Stomach (tissue), 9 donors: ENCODE results near the gene ERC2. TPM values are rescaled to one million over a fixed set of nuclear protein-coding genes. Genes with fewer than 3 reads are reported as not detected.

Source experiments
- DNase-seq, 2 donors: peaks; one replicate each; pipeline versions ENCODE4 v3.0.0 to v3.0.0-alpha.2; 2013 to 2019
- H3K27ac ChIP-seq, 5 donors: fragments of 200-600 bp in 4 of 5; sonication (generic) in 4 of 5; one replicate each; pipeline ENCODE4 v1.5.1; 2013 to 2019; ENCODE audit warnings: mild to moderate bottlenecking in 1 of 5, moderate library complexity in 1 of 5
- H3K27me3 ChIP-seq, 3 donors: fragments of 200-600 bp; sonication (generic); one replicate each; pipeline ENCODE4 v1.5.1; 2017 to 2019; ENCODE audit warnings: mixed run types in 1 of 3
- H3K36me3 ChIP-seq, 4 donors: fragments of 200-600 bp; sonication (generic); 1 replicate in 3 of 4; 2 replicates in 1 of 4; pipeline ENCODE4 v1.5.1; 2016 to 2019
- H3K4me1 ChIP-seq, 4 donors: fragments of 200-600 bp; sonication (generic); one replicate each; pipeline ENCODE4 v1.5.1; 2016 to 2019
- H3K4me3 ChIP-seq, 4 donors: fragments of 200-600 bp; sonication (generic) in 3 of 4; one replicate each; pipeline ENCODE4 v1.5.1; 2016 to 2019; ENCODE audit warnings: mild to moderate bottlenecking in 1 of 4
- H3K9me3 ChIP-seq, 4 donors: fragments of 200-600 bp; sonication (generic); one replicate each; pipeline ENCODE4 v1.5.1; 2016 to 2019
- EP300 ChIP-seq: sonication (generic); formaldehyde crosslinking; IDR thresholded peaks from one replicate; pipeline ENCODE4 v1.6.1; 2017; ENCODE audit warnings: antibody characterized with exemption
- POLR2A ChIP-seq, 4 donors: fragments of 450-650 bp; IDR thresholded peaks; one replicate each; pipeline ENCODE4 v1.6.1; 2016; ENCODE audit warnings: antibody characterized with exemption in 4 of 4, control low read depth in 2 of 4, mild to moderate bottlenecking in 1 of 4, moderate library complexity in 1 of 4
- POLR2AphosphoS5 ChIP-seq, 3 donors: sonication (generic); formaldehyde crosslinking; IDR thresholded peaks; one replicate each; pipeline ENCODE4 v1.6.1; 2016; ENCODE audit warnings: antibody characterized with exemption in 3 of 3
- WGBS, 5 donors: extraction: QIAGEN DNeasy Blood & Tissue Kit in 3 of 5; methylation state at CpG; one replicate each; pipeline versions ENCODE4 v1.1.5 to v1.1.7; 2013 to 2018; 5-methylcytosine and 5-hydroxymethylcytosine counted together
- intact Hi-C: fragments of 100-400 bp; cut with DNase I; formaldehyde crosslinking; loops from one replicate; pipeline ENCODE4 v1.15.1; 2023; ENCODE audit warnings: low total_unique reads
- polyA plus RNA-seq, 3 donors: library from polyadenylated mRNA; stranded (reverse); fragments of 200-250 nt; gene quantifications; one replicate each; pipeline ENCODE4 v1.2.3, GENCODE V29; 2013
- total RNA-seq, 5 donors: library from RNA; depleted of rRNA; stranded (reverse); fragments of >200 nt; gene quantifications; one replicate each; pipeline versions ENCODE4 v1.1.0 to v1.2.3, GENCODE V29; 2014 to 2016
- TF ChIP-seq, protein P1 (sequence below), 7 experiments: fragments of 450-650 bp in 4 of 7; fragments of 200-600 bp in 3 of 7; sonication (generic) in 3 of 7; IDR thresholded peaks; one replicate each; pipeline ENCODE4 v1.5.1; 2016 to 2019; ENCODE audit warnings: antibody characterized with exemption in 7 of 7, control low read depth in 2 of 7, mild to moderate bottlenecking in 1 of 7
- donor health status: healthy with polysubstance abuse.
- donor health status: Bipolar disorder and iron deficiency.
- donor health status: healthy.

Gene ERC2
- total and polyA plus RNA-seq, 8 donors, result 0.43 to 3.1 (median 1.3) TPM; not detected in 2

- DNase-seq, result no peak
- Histone ChIP-seq H3K27me3 (no peaks in the 10 kb centered on the region), H3K4me3 (no peak overlapping the region), H3K9me3 (no peaks in the 10 kb centered on the region), H3K4me1 (no peaks in the 10 kb centered on the region), H3K36me3 (no peaks in the 10 kb centered on the region), H3K27ac (no peak overlapping the region)
- intact Hi-C loops, result no loop called here
- 87 to 94% (median 91%) methylated on average over 5 of the region's 5 CpGs for WGBS, 5 donors
- TF ChIP-seq POLR2AphosphoS5 (IDR thresholded peaks at IDR 0.05) (no peak), POLR2A (IDR thresholded peaks at IDR 0.05) (no peak), EP300 (no peak)
- TF ChIP-seq, protein P1, sequence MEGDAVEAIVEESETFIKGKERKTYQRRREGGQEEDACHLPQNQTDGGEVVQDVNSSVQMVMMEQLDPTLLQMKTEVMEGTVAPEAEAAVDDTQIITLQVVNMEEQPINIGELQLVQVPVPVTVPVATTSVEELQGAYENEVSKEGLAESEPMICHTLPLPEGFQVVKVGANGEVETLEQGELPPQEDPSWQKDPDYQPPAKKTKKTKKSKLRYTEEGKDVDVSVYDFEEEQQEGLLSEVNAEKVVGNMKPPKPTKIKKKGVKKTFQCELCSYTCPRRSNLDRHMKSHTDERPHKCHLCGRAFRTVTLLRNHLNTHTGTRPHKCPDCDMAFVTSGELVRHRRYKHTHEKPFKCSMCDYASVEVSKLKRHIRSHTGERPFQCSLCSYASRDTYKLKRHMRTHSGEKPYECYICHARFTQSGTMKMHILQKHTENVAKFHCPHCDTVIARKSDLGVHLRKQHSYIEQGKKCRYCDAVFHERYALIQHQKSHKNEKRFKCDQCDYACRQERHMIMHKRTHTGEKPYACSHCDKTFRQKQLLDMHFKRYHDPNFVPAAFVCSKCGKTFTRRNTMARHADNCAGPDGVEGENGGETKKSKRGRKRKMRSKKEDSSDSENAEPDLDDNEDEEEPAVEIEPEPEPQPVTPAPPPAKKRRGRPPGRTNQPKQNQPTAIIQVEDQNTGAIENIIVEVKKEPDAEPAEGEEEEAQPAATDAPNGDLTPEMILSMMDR (IDR thresholded peaks at IDR 0.05), result no peak
Observed at GRCh38 chr3:56411166-56411565, 57.1 kb downstream of the ERC2 start.

- Histone ChIP-seq H3K36me3 (no peaks in the 10 kb centered on the region), H3K4me3 (no peak overlapping the region), H3K9me3 (no peaks in the 10 kb centered on the region), H3K27me3 (no peaks in the 10 kb centered on the region), H3K27ac (no peak overlapping the region), H3K4me1 (no peaks in the 10 kb centered on the region)
- intact Hi-C loops, result no loop called here
- TF ChIP-seq EP300 (no peak), POLR2AphosphoS5 (IDR thresholded peaks at IDR 0.05) (no peak), POLR2A (IDR thresholded peaks at IDR 0.05) (no peak)
- TF ChIP-seq, protein P1 (IDR thresholded peaks at IDR 0.05), result no peak
- no peak for DNase-seq
Observed at GRCh38 chr3:56410576-56410975, 57.7 kb downstream of the ERC2 start.

GRCh38 chr3:56409790-56410189 is 58.5 kb downstream of the ERC2 start:
- no peaks in the 10 kb centered on the region for H3K4me1 ChIP-seq
- 87 to 94% (median 89%) methylated on average over 3 of the region's 3 CpGs for WGBS, 5 donors
- no peak overlapping the region for H3K27ac ChIP-seq
- DNase-seq, result no peak
- H3K27me3 ChIP-seq, result no peaks in the 10 kb centered on the region
- intact Hi-C loops, result no loop called here
- TF ChIP-seq, protein P1 (IDR thresholded peaks at IDR 0.05), result no peak
- TF ChIP-seq POLR2AphosphoS5 (IDR thresholded peaks at IDR 0.05) (no peak), EP300 (no peak), POLR2A (IDR thresholded peaks at IDR 0.05) (no peak)
- H3K9me3 ChIP-seq, result no peaks in the 10 kb centered on the region
- H3K36me3 ChIP-seq, result no peaks in the 10 kb centered on the region
- no peak overlapping the region for H3K4me3 ChIP-seq

GRCh38 chr3:56408761-56409196 is 59.5 kb downstream of the ERC2 start:
- no peaks in the 10 kb centered on the region for H3K27me3 ChIP-seq
- DNase-seq, result no peak

More at GRCh38 chr3:56408761-56409196, 59.5 kb downstream of the ERC2 start:
- TF ChIP-seq POLR2AphosphoS5 (IDR thresholded peaks at IDR 0.05), result no peak
- TF ChIP-seq POLR2A (IDR thresholded peaks at IDR 0.05), result no peak
- TF ChIP-seq, protein P1 (IDR thresholded peaks at IDR 0.05), result no peak
- TF ChIP-seq EP300, result no peak
- intact Hi-C loops, result no loop called here
- H3K36me3 ChIP-seq, result no peaks in the 10 kb centered on the region
- no peak overlapping the region for H3K27ac ChIP-seq
- H3K4me3 ChIP-seq, result no peak overlapping the region
- H3K4me1 ChIP-seq, result no peaks in the 10 kb centered on the region
- H3K9me3 ChIP-seq, result no peaks in the 10 kb centered on the region
- 89 to 95% (median 93%) methylated on average over 18 of the region's 18 CpGs for WGBS, 5 donors
